CD4-positive, CD25-positive, alpha-beta regulatory T cell (primary cell): ENCODE results near the gene NEUROD6. TPM values are rescaled to one million over a fixed set of nuclear protein-coding genes. Genes with fewer than 3 reads are reported as not detected.

Source experiments
- ATAC-seq, 2 donors: fragments of 150-1000 bp; cut with Tn5 transposase; one replicate each; pipeline ENCODE4 v1.10.0; 2021; ENCODE audit warnings: low read depth in 2 of 2, moderate number of reproducible peaks in 2 of 2, moderate library complexity in 1 of 2
- DNase-seq, 3 donors: peaks; one replicate each; pipeline versions ENCODE4 v3.0.0 to v3.0.0-alpha.2; 2012 to 2022; ENCODE audit warnings: mixed read lengths in 1 of 3
- H3K27ac ChIP-seq: one replicate; pipeline ENCODE4 v1.7.0; 2013; ENCODE audit warnings: mild to moderate bottlenecking, low read length; ENCODE audit not compliant: insufficient read depth, poor library complexity, severe bottlenecking
- H3K27me3 ChIP-seq: one replicate; pipeline ENCODE4 v1.7.0; 2013; ENCODE audit warnings: low read length; ENCODE audit not compliant: control insufficient read depth, insufficient read depth
- H3K36me3 ChIP-seq: one replicate; pipeline ENCODE4 v1.7.0; 2013; ENCODE audit warnings: mild to moderate bottlenecking, low read length, moderate library complexity; ENCODE audit not compliant: control insufficient read depth, insufficient read depth
- H3K4me1 ChIP-seq: 2 replicates; pipeline ENCODE4 v1.7.0; 2013; ENCODE audit warnings: mild to moderate bottlenecking, low read length; ENCODE audit not compliant: insufficient read depth, control insufficient read depth, poor library complexity, severe bottlenecking
- H3K4me3 ChIP-seq: one replicate; pipeline ENCODE4 v1.7.0; 2013; ENCODE audit warnings: low read depth, mild to moderate bottlenecking, low read length, moderate library complexity
- H3K9me3 ChIP-seq, 2 experiments: 1 replicate in 1 of 2; 2 replicates in 1 of 2; pipeline ENCODE4 v1.7.0; 2013; ENCODE audit warnings: low read length in 2 of 2, mild to moderate bottlenecking in 1 of 2, moderate library complexity in 1 of 2; ENCODE audit not compliant: control insufficient read depth in 2 of 2
- H3K27ac Mint-ChIP-seq, 3 donors: one replicate each; pipeline ENCODE4 v1.8.0; 2020 to 2022; ENCODE audit warnings: mild to moderate bottlenecking in 3 of 3, mixed read lengths in 3 of 3, moderate library complexity in 2 of 3
- H3K27me3 Mint-ChIP-seq: one replicate; pipeline ENCODE4 v1.8.0; 2022; ENCODE audit warnings: mild to moderate bottlenecking, mixed read lengths
- H3K36me3 Mint-ChIP-seq: one replicate; pipeline ENCODE4 v1.8.0; 2020; ENCODE audit warnings: mixed read lengths
- H3K4me1 Mint-ChIP-seq, 4 donors: one replicate each; pipeline ENCODE4 v1.8.0; 2020 to 2022; ENCODE audit warnings: mixed read lengths in 4 of 4, mild to moderate bottlenecking in 1 of 4
- H3K4me3 Mint-ChIP-seq, 4 donors: one replicate each; pipeline ENCODE4 v1.8.0; 2020 to 2022; ENCODE audit warnings: mild to moderate bottlenecking in 4 of 4, mixed read lengths in 4 of 4, moderate library complexity in 3 of 4
- H3K9me3 Mint-ChIP-seq, 7 donors: one replicate each; pipeline ENCODE4 v1.8.0; 2020 to 2022; ENCODE audit warnings: mixed read lengths in 7 of 7, mild to moderate bottlenecking in 3 of 7, moderate library complexity in 2 of 7
- polyA plus RNA-seq, 4 donors: library from polyadenylated mRNA; unstranded; fragments of 300-500 nt; fragmentation: Illumina TruSeq; gene quantifications; one replicate each; pipeline ENCODE4 v1.2.3, GENCODE V29; 2021
- total RNA-seq: library from RNA; stranded (reverse); gene quantifications from one replicate; pipeline ENCODE4 v1.2.3, GENCODE V29; 2022

Gene NEUROD6
- total and polyA plus RNA-seq, 5 donors from 2014 or later = not detected

- Histone ChIP-seq H3K27ac (no peak overlapping the region), H3K36me3 (no peaks in the 10 kb centered on the region), H3K27me3 (no peaks in the 10 kb centered on the region), H3K4me3 (no peak overlapping the region), H3K9me3 (no peaks in the 10 kb centered on the region), H3K4me1 (no peaks in the 10 kb centered on the region)
- no peak overlapping the region for H3K4me3 Mint-ChIP-seq
- H3K27ac Mint-ChIP-seq = no peak overlapping the region
- H3K27me3 Mint-ChIP-seq = no peaks in the 10 kb centered on the region
- H3K4me1 Mint-ChIP-seq = no peaks in the 10 kb centered on the region
- peaks cover 0 to 2% (median 0%) of the 10 kb centered on the region in 7 donors for H3K9me3 Mint-ChIP-seq
- ATAC-seq (no peak), DNase-seq (no peak)
- no peaks in the 10 kb centered on the region for H3K36me3 Mint-ChIP-seq
Observed at GRCh38 chr7:31368620-31369019, 28.1 kb upstream of the NEUROD6 start.

- no peaks in the 10 kb centered on the region for H3K4me1 ChIP-seq
- no peaks in the 10 kb centered on the region for H3K4me1 Mint-ChIP-seq
- no peaks in the 10 kb centered on the region for H3K27me3 Mint-ChIP-seq
- H3K9me3 Mint-ChIP-seq = peaks cover 0 to 3% (median 0%) of the 10 kb centered on the region in 7 donors
- H3K36me3 ChIP-seq = no peaks in the 10 kb centered on the region
- no peak for ATAC-seq
- no peak overlapping the region for H3K27ac ChIP-seq
- DNase-seq = no peak
- no peak overlapping the region for H3K27ac Mint-ChIP-seq
- no peak overlapping the region for H3K4me3 ChIP-seq
- no peaks in the 10 kb centered on the region for H3K9me3 ChIP-seq
- H3K4me3 Mint-ChIP-seq = no peak overlapping the region
- no peaks in the 10 kb centered on the region for H3K36me3 Mint-ChIP-seq
- no peaks in the 10 kb centered on the region for H3K27me3 ChIP-seq
Observed at GRCh38 chr7:31363496-31363895, 23.0 kb upstream of the NEUROD6 start.

GRCh38 chr7:31363051-31363450 lies 22.5 kb upstream of the NEUROD6 start:
- Histone ChIP-seq H3K9me3 (no peaks in the 10 kb centered on the region), H3K4me3 (no peak overlapping the region), H3K27ac (no peak overlapping the region), H3K27me3 (no peaks in the 10 kb centered on the region), H3K4me1 (no peaks in the 10 kb centered on the region), H3K36me3 (no peaks in the 10 kb centered on the region)
- H3K36me3 Mint-ChIP-seq = no peaks in the 10 kb centered on the region
- no peak overlapping the region for H3K27ac Mint-ChIP-seq
- no peak for ATAC-seq
- no peaks in the 10 kb centered on the region for H3K27me3 Mint-ChIP-seq
- DNase-seq = no peak
- H3K4me3 Mint-ChIP-seq = no peak overlapping the region
- peaks cover 0 to 3% (median 0%) of the 10 kb centered on the region in 7 donors for H3K9me3 Mint-ChIP-seq
- H3K4me1 Mint-ChIP-seq = no peaks in the 10 kb centered on the region

- H3K4me3 Mint-ChIP-seq = no peak overlapping the region
- H3K36me3 ChIP-seq = no peaks in the 10 kb centered on the region
- no peaks in the 10 kb centered on the region for H3K27me3 ChIP-seq
- H3K4me1 ChIP-seq = no peaks in the 10 kb centered on the region
- H3K27ac Mint-ChIP-seq = no peak overlapping the region
- no peak overlapping the region for H3K27ac ChIP-seq
- H3K4me1 Mint-ChIP-seq = no peaks in the 10 kb centered on the region
- peaks cover 0 to 3% (median 0%) of the 10 kb centered on the region in 7 donors for H3K9me3 Mint-ChIP-seq
- ATAC-seq = no peak
- H3K27me3 Mint-ChIP-seq = peaks cover 4% of the 10 kb centered on the region
- no peak overlapping the region for H3K4me3 ChIP-seq
- no peaks in the 10 kb centered on the region for H3K9me3 ChIP-seq
- DNase-seq = no peak
- H3K36me3 Mint-ChIP-seq = no peaks in the 10 kb centered on the region
Observed at GRCh38 chr7:31362401-31362800, 21.9 kb upstream of the NEUROD6 start.

GRCh38 chr7:31358467-31358866 lies 17.9 kb upstream of the NEUROD6 start:
- H3K4me3 ChIP-seq = no peak overlapping the region
- H3K27ac ChIP-seq = no peak overlapping the region
- no peaks in the 10 kb centered on the region for H3K9me3 ChIP-seq
- no peaks in the 10 kb centered on the region for H3K36me3 Mint-ChIP-seq
- ATAC-seq (no peak), DNase-seq (no peak)
- no peak overlapping the region for H3K27ac Mint-ChIP-seq
- H3K27me3 Mint-ChIP-seq = peaks cover 4% of the 10 kb centered on the region
- H3K4me3 Mint-ChIP-seq = no peak overlapping the region
- H3K36me3 ChIP-seq = no peaks in the 10 kb centered on the region
- H3K9me3 Mint-ChIP-seq = peaks cover 0 to 2% (median 0%) of the 10 kb centered on the region in 7 donors
- no peaks in the 10 kb centered on the region for H3K4me1 ChIP-seq
- no peaks in the 10 kb centered on the region for H3K27me3 ChIP-seq
- H3K4me1 Mint-ChIP-seq = no peaks in the 10 kb centered on the region

- ATAC-seq = no peak
- no peak overlapping the region for H3K27ac Mint-ChIP-seq
- peaks cover 4% of the 10 kb centered on the region for H3K27me3 Mint-ChIP-seq
- H3K9me3 Mint-ChIP-seq = peaks cover 0 to 1% (median 0%) of the 10 kb centered on the region in 7 donors
- Histone ChIP-seq H3K9me3 (no peaks in the 10 kb centered on the region), H3K27ac (no peak overlapping the region), H3K36me3 (no peaks in the 10 kb centered on the region), H3K4me1 (no peaks in the 10 kb centered on the region), H3K4me3 (no peak overlapping the region), H3K27me3 (no peaks in the 10 kb centered on the region)
- H3K4me3 Mint-ChIP-seq = no peak overlapping the region
- H3K4me1 Mint-ChIP-seq = no peaks in the 10 kb centered on the region
- no peaks in the 10 kb centered on the region for H3K36me3 Mint-ChIP-seq
- no peak for DNase-seq
Observed at GRCh38 chr7:31345421-31345820, 4.9 kb upstream of the NEUROD6 start.

- no peaks in the 10 kb centered on the region for H3K9me3 ChIP-seq
- H3K9me3 Mint-ChIP-seq = peaks cover 0 to 1% (median 0%) of the 10 kb centered on the region in 7 donors
- no peak overlapping the region for H3K4me3 Mint-ChIP-seq
- DNase-seq (no peak), ATAC-seq (no peak)
- H3K4me1 ChIP-seq = no peaks in the 10 kb centered on the region
- no peaks in the 10 kb centered on the region for H3K27me3 ChIP-seq
- H3K4me3 ChIP-seq = no peak overlapping the region
- H3K27me3 Mint-ChIP-seq = peaks cover 8% of the 10 kb centered on the region
- no peaks in the 10 kb centered on the region for H3K36me3 ChIP-seq
- H3K27ac Mint-ChIP-seq = no peak overlapping the region
- no peaks in the 10 kb centered on the region for H3K36me3 Mint-ChIP-seq
- no peak overlapping the region for H3K27ac ChIP-seq
- H3K4me1 Mint-ChIP-seq = no peaks in the 10 kb centered on the region
Observed at GRCh38 chr7:31343516-31344305, 3.2 kb upstream of the NEUROD6 start.

- peaks cover 10% of the 10 kb centered on the region for H3K27me3 Mint-ChIP-seq
- H3K27ac Mint-ChIP-seq = no peak overlapping the region
- DNase-seq = no peak
- H3K36me3 Mint-ChIP-seq = no peaks in the 10 kb centered on the region
- Histone ChIP-seq H3K9me3 (no peaks in the 10 kb centered on the region), H3K27me3 (no peaks in the 10 kb centered on the region), H3K4me3 (no peak overlapping the region), H3K4me1 (no peaks in the 10 kb centered on the region), H3K36me3 (no peaks in the 10 kb centered on the region), H3K27ac (no peak overlapping the region)
- no peaks in the 10 kb centered on the region for H3K4me1 Mint-ChIP-seq
- H3K4me3 Mint-ChIP-seq = no peak overlapping the region
- ATAC-seq = no peak
- peaks cover 0 to 3% (median 0%) of the 10 kb centered on the region in 7 donors for H3K9me3 Mint-ChIP-seq
Observed at GRCh38 chr7:31341141-31341540, 615 bp upstream of the NEUROD6 start.
